Choroid plexus epithelial cell (primary cell): ENCODE results near the gene LRP1B.

Source experiments
- DNase-seq: peaks from one replicate; pipeline ENCODE4 v3.0.0-alpha.2; 2010; ENCODE audit warnings: low read depth
- H3K4me3 ChIP-seq: 2 replicates; pipeline ENCODE4 v1.5.1; 2011; ENCODE audit warnings: low read depth, mild to moderate bottlenecking, control low read depth, low read length, moderate library complexity
- CTCF ChIP-seq: conservative IDR thresholded peaks from 2 replicates; pipeline ENCODE4 v1.5.1; 2011; ENCODE audit warnings: low read depth, mild to moderate bottlenecking, control low read depth, inconsistent platforms, low read length, moderate library complexity

LRP1B gene

GRCh38 chr2:141037361-141037760 is 1093.5 kb downstream of the LRP1B start:
- H3K4me3 ChIP-seq: no peak overlapping the region
- TF ChIP-seq CTCF: no peak
- no peak for DNase-seq

GRCh38 chr2:141035846-141036420 is 1094.9 kb downstream of the LRP1B start:
- H3K4me3 ChIP-seq: no peak overlapping the region
- TF ChIP-seq CTCF: no peak

GRCh38 chr2:141029428-141030078 is 1101.3 kb downstream of the LRP1B start:
- peak; percentile 24 for DNase-seq
- no peak overlapping the region for H3K4me3 ChIP-seq
- no peak for TF ChIP-seq CTCF

More at GRCh38 chr2:141035846-141036420, 1094.9 kb downstream of the LRP1B start:
- DNase-seq: peak; percentile 26

GRCh38 chr2:141027221-141027620 is 1103.6 kb downstream of the LRP1B start:
- TF ChIP-seq CTCF: no peak
- DNase-seq: no peak
- no peak overlapping the region for H3K4me3 ChIP-seq

- H3K4me3 ChIP-seq: no peak overlapping the region
- no peak for TF ChIP-seq CTCF
- peak; percentile 72 for DNase-seq
Measured at GRCh38 chr2:141021611-141022010, 1109.2 kb downstream of the LRP1B start.

GRCh38 chr2:141021109-141021508 is 1109.7 kb downstream of the LRP1B start:
- H3K4me3 ChIP-seq: no peak overlapping the region
- TF ChIP-seq CTCF: no peak
- peak; percentile 94 for DNase-seq

GRCh38 chr2:141020346-141020745 is 1110.5 kb downstream of the LRP1B start:
- DNase-seq: peak; percentile 35
- no peak for TF ChIP-seq CTCF
- no peak overlapping the region for H3K4me3 ChIP-seq
